CD4-positive, alpha-beta T cell treated with Interleukin-10 for 1 hour (primary cell): Measurements from ENCODE around the gene OR8B8.
A peak's percentile ranks its signal among the peaks of the same experiment; 100 is the strongest.
"Not testable (repeated sequence)": the region's sequence is repeated elsewhere in the genome, so short reads cannot be mapped to it uniquely, and the experiment has no call there.

ENCODE experiments used
- DNase-seq: peaks from one replicate; pipeline ENCODE4 v3.0.0-alpha.2; 2020

Gene OR8B8

DNA sequence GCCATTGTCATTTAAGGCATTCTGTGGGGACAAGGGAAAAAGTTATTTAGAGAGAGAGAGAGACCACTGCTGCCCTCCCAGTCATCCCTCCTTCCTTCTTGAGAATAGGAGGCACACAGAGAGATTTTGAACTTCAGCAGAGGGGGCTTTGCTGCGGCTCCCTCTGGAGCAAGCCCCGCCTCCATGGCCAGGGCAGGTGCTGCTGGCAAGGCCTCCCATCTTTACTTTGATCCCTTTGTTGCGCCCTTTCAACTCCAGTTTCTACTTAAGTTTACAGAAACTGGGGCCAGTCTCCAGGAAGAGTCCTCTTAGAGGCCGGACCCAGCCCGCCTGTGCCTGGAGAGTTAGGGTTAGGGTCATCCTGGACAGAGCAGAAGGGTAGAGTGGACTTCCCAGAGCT is 4.4 kb downstream of the OR8B8 start:
- DNase-seq, result no peak

DNA sequence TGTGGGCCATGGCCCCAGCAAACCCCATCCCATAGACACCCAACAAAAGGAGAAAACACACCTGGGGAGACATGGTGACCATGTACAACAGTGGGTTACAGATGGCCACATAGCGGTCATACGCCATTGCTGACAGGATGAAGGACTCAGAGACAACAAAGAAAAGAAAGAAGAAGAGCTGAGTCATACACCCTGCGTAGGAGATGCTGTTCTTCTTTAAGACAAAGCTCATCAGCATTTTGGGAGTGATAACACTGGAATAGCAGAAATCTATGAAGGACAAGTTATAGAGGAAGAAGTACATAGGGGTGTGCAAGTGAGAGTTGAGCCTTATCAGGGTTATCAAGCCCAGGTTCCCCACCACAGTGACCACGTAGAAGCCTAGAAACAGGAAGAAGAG is 4.9 kb downstream of the OR8B8 start:
- no peak for DNase-seq

DNA sequence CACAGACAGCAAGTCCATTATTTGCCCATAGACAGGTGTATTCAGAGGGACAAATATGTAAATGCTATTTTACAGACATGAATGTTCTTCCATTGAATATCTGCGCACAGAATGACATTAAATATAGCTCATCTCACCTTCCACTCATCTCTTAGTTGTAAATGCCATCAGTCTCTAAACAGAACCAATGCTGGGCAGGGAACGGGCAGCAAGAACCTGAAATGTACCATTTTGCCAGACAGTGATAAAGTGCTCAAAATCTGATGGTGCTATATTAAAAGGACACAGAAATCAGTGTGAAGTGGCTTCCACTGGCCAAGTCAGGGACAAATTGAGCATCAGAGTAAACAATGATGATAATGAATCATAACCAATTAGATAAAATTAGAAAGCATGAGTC is 10.8 kb downstream of the OR8B8 start:
- DNase-seq, result no peak

DNA sequence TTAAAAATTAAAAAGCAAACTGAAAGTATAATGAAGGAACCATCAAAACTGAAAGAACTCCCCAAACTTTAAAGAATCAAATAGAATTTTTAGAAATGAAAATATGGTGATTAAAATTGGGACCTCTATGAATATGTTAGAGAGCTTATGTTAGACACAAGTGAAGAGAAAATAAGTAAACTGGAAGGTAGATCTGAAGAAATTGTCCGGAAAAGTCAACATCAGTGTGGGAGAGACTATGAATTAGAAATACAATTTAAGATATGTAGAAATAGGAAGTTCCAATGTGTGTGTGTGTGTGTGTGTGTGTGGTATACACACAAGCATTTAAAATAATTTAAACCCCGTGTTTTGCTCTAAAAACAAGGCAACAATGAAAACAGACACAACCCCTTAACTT is 15.9 kb downstream of the OR8B8 start:
- no peak for DNase-seq

DNA sequence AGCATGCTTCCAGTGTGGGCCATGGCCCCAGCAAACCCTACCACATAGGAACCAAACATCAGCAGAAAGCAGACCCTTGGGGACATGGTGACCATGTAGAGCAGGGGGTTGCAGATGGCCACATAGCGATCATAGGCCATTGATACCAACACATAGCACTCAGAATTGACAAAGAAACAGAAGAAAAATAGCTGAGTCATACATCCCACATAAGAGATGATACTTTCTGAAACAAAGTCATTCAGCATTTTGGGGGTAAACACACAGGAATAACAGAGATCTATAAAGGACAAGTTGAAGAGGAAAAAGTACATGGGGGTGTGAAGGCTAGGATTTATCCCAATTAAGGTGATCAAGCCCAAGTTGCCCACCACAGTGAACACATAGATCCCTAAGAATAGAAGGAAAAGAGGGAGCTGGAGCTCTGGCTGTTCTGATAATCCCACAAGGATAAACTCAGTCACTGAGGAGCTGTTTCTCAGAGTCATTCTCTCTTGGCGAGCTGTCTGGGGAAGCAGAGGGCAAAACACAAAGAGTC is 21.0 kb downstream of the OR8B8 start, which contains the start of gene OR8B4:
Gene OR8B4 (minus strand): TSS at position 488 of the 538 bp plus-strand sequence. CDS start 0 bp downstream, at position 488.
- DNase-seq, result no peak

DNA sequence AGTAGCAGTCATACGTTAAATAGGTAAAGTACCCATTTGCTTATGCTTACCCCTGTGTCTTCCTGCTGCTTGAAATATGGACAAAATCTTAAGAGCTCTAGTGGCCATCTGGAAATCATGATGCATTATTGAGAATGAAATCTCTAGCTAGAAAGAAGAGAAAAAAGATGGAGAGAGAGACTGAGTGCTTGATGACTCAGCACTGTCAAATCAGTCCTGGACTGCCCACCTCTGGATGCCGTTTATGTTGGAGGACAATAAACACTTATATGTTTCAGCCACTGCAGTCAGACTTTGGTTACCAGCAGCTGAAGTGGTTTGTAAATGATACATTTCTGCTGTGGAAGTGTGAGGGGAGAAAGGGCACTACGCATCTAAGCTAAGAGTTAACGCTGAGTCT is 24.5 kb downstream of the OR8B8 start:
- no peak for DNase-seq

DNA sequence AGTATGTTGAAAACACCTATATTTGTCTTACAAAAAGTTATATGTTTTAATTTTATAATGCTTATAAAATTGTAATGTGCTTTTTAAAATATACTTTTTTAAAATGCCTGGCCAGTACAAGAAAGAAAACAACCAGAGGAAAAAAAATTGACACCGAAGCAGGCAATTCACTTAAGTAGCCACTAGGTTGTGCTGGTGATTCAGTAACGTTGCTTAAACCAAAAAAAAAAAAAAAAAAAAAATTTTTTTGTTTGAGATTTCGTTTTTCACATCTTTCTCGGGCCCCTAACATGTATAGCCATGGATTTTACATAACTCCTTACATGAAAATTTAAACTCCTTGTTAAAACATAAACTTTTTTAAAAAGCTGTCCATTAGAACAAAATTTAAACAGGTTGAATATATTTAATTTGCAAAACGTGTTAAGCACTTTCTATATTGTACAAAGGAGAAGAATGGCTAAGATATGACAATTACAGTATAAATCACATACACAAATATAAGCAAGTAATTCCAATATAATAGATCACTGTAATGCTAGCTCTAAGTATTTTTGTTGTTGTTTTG is 30.1 kb downstream of the OR8B8 start:
- DNase-seq, result peak; percentile 16

DNA sequence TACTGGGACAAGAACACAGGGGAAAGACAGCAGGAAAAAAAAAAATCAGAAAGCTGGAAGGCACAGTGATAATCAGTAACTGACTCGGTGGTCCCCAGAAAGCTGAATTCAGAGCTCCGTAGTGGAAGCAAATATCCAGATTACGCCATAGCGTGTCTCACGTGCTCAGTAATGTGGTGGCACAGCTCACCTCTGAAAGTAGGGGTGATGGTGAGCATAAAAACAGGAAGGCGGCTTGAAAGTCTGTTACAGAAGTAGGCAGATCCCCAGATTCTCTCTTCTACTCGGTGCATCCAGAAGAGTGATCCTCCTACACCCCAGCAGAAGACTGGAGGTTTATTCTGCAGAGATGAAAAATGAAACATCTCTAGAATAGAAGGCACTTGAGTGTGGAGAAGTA is 35.6 kb downstream of the OR8B8 start:
- DNase-seq, result no peak

DNA sequence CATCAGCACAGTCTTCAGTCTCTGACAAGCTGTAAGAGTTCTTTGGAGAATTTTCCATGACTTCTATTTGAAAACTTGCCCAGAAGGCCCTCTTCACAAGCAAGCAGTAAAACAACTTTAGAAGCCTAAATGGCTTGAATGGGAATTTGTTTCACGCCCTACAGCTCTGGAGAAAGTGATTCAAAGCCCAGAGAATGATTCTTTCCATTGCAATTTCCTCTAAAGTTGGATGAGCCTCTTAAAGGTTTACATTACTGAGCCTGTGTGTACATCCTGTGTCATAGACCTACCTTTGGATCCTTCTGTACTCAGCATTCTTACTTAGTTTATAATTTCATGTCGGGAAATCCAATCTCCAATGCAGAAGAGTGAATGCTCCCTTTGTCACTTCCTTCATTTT is 39.9 kb downstream of the OR8B8 start:
- DNase-seq, result no peak

DNA sequence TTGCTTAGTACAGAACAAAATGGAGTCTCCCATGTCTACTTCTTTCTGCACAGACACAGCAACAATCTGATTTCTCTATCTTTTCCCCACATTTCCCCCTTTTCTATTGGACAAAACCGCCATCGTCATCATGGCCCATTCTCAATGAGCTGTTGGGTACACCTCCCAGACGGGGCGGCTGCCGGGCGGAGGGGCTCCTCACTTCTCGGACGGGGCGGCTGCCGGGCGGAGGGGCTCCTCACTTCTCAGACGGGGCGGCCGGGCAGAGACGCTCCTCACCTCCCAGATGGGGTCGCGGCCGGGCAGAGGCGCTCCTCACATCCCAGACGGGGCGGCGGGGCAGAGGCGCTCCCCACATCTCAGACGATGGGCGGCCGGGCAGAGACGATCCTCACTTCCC is 42.3 kb downstream of the OR8B8 start:
- DNase-seq, result not testable (repeated sequence)

DNA sequence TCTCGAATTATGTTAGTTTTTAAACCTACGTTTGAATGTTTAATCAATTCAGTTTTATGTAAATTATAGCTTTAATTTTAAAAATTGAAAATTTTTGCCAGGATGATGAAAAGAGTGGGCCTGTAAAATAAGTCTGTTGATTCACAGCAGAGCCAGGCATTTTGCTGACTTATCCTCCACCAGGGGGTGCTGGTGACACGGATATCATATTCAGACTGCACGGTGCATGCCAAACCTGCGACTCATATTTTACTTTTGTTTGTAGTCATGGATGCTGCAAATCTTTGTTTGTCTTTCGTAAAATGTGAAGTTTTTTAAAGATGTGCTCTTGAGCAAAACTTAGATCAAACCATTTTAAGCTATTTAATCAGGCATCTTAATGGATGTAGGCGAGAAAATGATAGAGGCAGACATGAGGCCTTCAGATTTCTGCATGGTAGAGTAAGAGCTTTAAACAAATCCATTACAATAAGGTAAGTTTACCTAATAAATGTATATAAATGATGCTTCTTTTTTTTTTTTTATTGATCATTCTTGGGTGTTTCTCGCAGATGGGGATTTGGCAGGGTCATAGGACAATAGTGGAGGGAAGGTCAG is 43.1 kb downstream of the OR8B8 start:
- DNase-seq, result peak; percentile 42

DNA sequence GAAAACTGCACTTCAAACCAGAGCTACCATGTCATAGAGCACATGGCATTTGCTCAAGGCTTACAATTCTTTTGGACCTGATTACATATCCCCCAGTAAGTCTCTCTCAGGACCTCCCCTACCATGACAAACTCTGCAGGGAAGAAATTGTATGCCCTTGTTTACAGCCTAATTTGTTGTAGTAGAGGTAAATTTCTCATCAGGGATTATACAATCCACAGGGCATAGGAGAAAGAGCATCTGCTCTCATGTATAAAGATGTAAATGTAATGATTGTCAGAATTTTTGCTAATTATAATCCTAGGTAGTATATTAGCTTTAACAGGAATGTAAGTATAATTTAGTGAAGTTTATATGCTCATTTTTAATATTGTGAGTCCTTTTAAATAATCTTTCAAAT is 46.6 kb downstream of the OR8B8 start, which contains the start of gene OR8B3:
Gene OR8B3 (minus strand): TSS at position 101 of the 400 bp plus-strand sequence. CDS start 1,673 bp downstream, outside the sequence.
- no peak for DNase-seq

DNA sequence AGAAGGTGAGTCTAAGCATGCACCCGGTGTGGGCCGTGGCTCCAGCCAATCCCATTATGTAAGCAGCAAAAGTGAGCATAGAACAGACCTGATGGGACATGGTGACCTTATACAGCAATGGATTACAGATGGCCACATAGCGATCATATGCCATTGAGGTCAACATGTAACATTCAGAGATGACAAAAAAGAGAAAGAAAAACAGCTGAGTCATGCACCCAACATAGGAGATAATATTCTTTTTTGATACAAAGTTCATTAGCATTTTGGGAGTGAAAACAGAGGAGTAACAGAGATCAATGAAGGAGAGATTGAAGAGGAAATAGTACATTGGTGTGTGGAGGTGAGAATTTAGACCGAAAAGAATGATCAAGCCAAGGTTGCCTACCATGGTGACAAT is 48.6 kb downstream of the OR8B8 start:
- DNase-seq, result not testable (repeated sequence)

DNA sequence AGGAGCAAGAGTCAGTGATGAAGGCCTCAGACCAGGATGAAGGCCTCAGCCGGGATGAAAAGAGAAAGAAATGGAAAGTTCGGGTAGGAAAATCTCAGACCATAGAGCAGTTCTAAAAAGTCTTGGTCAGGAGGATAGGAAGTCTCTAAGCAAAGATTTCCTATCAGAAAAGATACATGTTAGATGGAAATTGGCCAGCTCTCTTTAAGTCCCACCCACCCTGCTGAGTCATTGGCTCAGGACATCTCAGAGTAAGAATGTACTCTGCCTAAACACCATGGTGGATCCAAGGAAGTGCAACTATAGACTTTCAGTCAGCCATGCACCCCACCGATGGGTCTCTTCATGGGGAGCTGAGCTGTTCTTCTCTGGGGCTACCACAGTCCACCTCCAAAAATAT is 51.1 kb downstream of the OR8B8 start:
- DNase-seq, result no peak
